GM21717 (cell line): ENCODE data around the gene DKKL1.
"Not testable (repeated sequence)": the region's sequence is repeated elsewhere in the genome, so short reads cannot be mapped to it uniquely, and the experiment has no call there.

Experiments
- ATAC-seq: cut with Tn5 transposase; IDR thresholded peaks from one replicate; pipeline ENCODE4 v1.9.1; 2021; ENCODE audit warnings: mild to moderate bottlenecking, moderate library complexity; ENCODE audit not compliant: unreplicated experiment

Gene DKKL1

GRCh38 chr19:49359851-49360820 lies 3.5 kb upstream of the DKKL1 start:
- ATAC-seq: no peak

DNA sequence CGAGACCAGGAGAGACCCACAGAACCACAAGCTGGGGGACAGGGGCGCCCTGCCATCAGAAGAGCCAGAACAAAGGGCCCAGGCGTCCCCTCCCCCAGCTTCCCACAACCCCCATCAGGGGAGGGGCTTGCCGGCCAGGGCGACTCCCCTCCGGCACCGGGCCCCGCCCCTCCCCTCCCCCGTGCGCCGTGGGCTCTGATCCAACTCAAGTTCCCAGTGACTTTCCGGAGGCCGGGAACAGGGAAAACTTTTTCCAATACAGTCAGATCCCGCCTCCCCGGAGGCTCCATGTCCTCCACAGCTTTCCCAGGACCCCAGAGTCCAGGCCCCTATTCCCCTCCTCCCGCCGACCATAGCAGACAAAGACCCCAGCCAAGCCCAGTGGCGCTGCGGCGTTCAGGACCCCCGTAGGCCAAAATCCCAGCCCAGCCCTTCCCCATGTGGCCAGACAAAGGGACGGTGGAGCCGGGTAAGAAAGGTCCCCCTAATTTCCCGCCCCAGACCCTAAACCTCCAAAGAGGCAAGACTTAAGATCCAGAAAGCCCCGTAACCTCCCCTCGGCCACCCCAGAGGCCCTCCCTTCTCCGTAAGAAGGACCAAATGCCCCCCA lies 2.1 kb upstream of the DKKL1 start:
- ATAC-seq: no peak

GRCh38 chr19:49362048-49362928 lies 1.4 kb upstream of the DKKL1 start, which contains the start of gene TEAD2:
TEAD2 (minus strand) TSS chr19:49362416; CDS start chr19:49360075, 2,341 bp downstream.
- no peak for ATAC-seq

- no peak for ATAC-seq
Measured at GRCh38 chr19:49362929-49363267, 779 bp upstream of the DKKL1 start.

GRCh38 chr19:49364083-49364737 lies 533 bp downstream of the DKKL1 start:
- no peak for ATAC-seq

GRCh38 chr19:49366110-49366509 lies 2.4 kb downstream of the DKKL1 start:
- no peak for ATAC-seq

GRCh38 chr19:49368711-49369358 lies 5.2 kb downstream of the DKKL1 start:
- no peak for ATAC-seq

GRCh38 chr19:49371184-49371583 lies 7.5 kb downstream of the DKKL1 start:
- no peak for ATAC-seq

GRCh38 chr19:49373174-49373573 lies 9.5 kb downstream of the DKKL1 start:
- not testable (repeated sequence) for ATAC-seq

- ATAC-seq: no peak
Measured at GRCh38 chr19:49374665-49375434, 11.2 kb downstream of the DKKL1 start.

GRCh38 chr19:49378512-49378911 lies 14.8 kb downstream of the DKKL1 start:
- no peak for ATAC-seq

GRCh38 chr19:49380391-49380790 lies 16.7 kb downstream of the DKKL1 start:
- ATAC-seq: no peak

GRCh38 chr19:49382639-49383038 lies 19.0 kb downstream of the DKKL1 start:
- ATAC-seq: no peak

- no peak for ATAC-seq
Measured at GRCh38 chr19:49383599-49383998, 19.9 kb downstream of the DKKL1 start.

DNA sequence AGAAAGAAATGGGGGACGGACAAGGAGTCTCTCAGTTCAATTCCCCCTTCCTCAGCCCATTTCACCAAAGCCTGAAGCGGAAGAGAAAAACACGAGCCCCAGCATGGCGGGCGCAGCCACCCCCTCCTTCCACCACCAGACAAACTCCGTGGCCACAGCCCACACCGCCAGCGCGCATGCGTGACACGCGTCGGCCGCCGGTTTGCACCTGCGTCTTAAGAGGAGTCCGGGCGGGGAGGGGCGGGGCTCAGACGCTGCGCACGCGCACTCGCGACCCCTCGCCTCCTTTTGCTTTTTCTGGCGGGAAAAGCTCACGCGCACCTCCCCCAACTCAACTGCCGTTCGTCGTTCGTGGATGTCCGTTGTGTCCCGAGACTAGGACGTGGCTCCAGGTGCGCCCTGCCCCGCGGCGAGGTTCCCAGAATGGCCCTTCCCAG lies 24.3 kb downstream of the DKKL1 start, which contains the start of gene KASH5:
KASH5 (plus strand) TSS at position 314 of the 437 bp plus-strand sequence. CDS start 2,635 bp downstream, outside the sequence.
- ATAC-seq: no peak

DNA sequence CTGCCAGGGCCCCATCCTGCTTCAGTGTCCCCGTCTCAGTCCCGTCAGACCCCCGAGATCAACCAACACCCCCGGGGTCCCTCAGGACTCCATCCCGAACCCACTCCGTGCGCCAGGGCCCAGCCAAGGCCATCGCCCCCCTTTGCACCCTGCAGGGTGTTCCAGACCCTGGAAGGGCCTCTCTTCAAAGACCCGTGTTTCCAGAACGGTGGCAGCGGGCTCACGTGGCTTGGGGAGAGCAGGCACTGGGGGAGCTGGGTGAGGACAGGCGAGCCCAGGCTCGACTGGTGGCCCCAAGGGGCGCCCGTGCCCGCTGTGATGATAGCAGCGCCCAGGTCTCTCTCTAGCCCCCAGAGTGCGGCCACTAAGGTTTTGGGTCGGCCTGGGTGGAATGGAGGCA lies 25.7 kb downstream of the DKKL1 start:
- ATAC-seq: no peak

- ATAC-seq: no peak
Measured at GRCh38 chr19:49390131-49390928, 26.7 kb downstream of the DKKL1 start.

DNA sequence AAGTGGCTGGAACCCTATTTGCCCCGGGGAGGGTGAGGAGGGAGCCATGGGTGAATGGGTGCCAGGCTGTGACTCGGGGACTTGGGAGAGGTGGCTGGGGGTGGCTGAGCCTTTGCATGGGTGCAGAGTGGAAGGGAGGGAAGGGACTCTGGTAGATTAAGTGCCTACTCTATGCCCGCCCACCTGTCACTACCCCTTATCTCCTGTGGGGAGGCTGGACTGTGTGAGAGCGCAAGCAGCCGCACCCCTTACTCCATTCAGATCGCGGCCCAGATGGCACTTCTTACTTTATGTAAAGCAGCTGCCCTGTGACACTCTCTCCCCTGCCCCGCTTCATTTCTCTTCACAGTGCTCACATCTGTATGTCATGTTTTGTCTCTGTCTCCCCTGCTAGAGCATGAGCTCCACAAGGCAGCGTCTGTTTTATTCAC lies 27.3 kb downstream of the DKKL1 start:
- no peak for ATAC-seq
